ENCODE results near the gene FAM193B. TPM values are rescaled to one million over a fixed set of nuclear protein-coding genes. Genes with fewer than 3 reads are reported as not detected.

Gene FAM193B
- total RNA-seq, 1 experiment from 2014 or later, result 58.5 TPM

DNA sequence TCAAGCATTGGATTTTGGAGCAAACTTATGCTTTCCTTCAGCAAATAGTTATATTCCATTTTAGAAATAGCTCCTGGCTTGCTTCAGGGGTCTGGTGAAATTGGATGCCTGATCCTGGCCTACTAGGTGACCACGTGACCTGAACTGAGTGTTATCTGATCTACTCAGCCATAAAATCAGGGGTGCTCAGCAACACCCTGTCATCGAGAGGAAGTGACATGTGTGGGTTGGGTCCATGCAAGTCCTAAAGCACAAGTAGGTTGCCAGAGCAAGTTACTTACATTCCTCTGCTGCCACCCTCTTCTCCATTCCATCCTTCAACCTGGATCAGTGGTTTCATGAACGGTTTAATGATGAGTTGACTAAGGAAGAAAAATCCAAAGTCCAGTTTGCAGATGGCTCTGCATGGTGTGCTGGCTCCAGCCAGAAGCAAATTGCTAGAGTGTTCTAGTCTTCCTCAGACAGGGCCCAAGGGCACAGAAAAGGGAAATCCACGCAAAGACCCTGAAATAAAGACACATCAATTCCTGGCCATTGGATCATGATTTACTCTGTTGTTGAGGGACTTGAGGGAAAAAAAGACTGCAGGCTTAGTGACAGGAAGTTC lies 2.8 kb upstream of the FAM193B start:
- peaks cover 9% of the 10 kb centered on the region for H3K4me1 ChIP-seq (ENCODE audit: control insufficient read depth, insufficient read depth, low read length)
- no peak overlapping the region for H3K27ac ChIP-seq (ENCODE audit: low read length)
- CTCF ChIA-PET, result interaction anchor here (1.4 kb wide), 1 partner anchor 50 kb away, joined by 3 read pairs; no protein-coding TSS in a partner anchor
- intact Hi-C loops (cut with micrococcal nuclease; ENCODE audit: unreplicated experiment), result no loop called here
- no peak for ATAC-seq
- in situ Hi-C loops (cut with HindIII; ENCODE audit: low pct_unique_long_range_greater_than_20kb, low sequenced_read_pairs), result no loop called here
- no peaks in the 10 kb centered on the region for H3K27me3 ChIP-seq (ENCODE audit: control insufficient read depth, insufficient read depth, low read length)
- H3K4me3 ChIP-seq (ENCODE audit: low read depth in 2 of 2, low read length in 2 of 2), result no peak overlapping the region
- no peaks in the 10 kb centered on the region; the same call in 1 of the 2 replicates for H3K36me3 ChIP-seq (ENCODE audit: control insufficient read depth, insufficient read depth, low read length)
- BruUV-seq (replicated peaks), result no TSS peak
- POLR2A ChIA-PET, result no interaction called here
- TF ChIP-seq REST (IDR thresholded peaks at IDR 0.05; ENCODE audit: insufficient read depth in 1 of 2, low read depth in 2 of 2, low read length in 1 of 2) (no peak), SIN3A (IDR thresholded peaks at IDR 0.05; ENCODE audit: borderline replicate concordance, insufficient read depth, low read depth, low read length) (no peak), POLR2AphosphoS5 (IDR thresholded peaks at IDR 0.05; ENCODE audit: low read depth, low read length) (no peak), TCF7L2 (IDR thresholded peaks at IDR 0.05; ENCODE audit: low read depth, low read length) (no peak)
- TF ChIP-seq, protein P1, sequence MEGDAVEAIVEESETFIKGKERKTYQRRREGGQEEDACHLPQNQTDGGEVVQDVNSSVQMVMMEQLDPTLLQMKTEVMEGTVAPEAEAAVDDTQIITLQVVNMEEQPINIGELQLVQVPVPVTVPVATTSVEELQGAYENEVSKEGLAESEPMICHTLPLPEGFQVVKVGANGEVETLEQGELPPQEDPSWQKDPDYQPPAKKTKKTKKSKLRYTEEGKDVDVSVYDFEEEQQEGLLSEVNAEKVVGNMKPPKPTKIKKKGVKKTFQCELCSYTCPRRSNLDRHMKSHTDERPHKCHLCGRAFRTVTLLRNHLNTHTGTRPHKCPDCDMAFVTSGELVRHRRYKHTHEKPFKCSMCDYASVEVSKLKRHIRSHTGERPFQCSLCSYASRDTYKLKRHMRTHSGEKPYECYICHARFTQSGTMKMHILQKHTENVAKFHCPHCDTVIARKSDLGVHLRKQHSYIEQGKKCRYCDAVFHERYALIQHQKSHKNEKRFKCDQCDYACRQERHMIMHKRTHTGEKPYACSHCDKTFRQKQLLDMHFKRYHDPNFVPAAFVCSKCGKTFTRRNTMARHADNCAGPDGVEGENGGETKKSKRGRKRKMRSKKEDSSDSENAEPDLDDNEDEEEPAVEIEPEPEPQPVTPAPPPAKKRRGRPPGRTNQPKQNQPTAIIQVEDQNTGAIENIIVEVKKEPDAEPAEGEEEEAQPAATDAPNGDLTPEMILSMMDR (IDR thresholded peaks at IDR 0.05), result no peak
- DNase-seq (ENCODE audit: low read depth, low spot score), result no peak
- H3K9me3 ChIP-seq (ENCODE audit: control insufficient read depth, insufficient read depth, low read depth, low read length), result no peaks in the 10 kb centered on the region

DNA sequence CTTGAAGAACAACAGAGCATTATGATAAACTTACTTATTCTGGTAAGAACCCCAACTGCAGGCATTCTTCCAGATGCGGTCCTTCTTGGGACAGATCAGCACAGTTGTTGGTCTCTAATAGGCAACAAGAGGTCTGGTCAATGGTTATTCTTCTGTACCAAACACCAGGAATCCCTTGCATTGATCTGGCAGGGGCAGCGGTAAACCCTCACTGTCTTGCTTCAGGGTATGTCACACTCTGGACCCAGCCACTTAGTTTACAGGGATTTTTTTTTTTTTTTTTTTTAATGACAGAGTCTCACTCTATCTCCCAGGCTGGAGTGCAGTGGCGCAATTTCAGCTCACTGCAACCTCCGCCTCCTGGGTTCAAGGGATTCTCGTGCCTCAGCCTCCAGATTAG lies 1.3 kb upstream of the FAM193B start:
- DNase-seq (ENCODE audit: low read depth, low spot score) (no peak), ATAC-seq (no peak)
- ChIA-PET POLR2A (no interaction called here), CTCF (no interaction called here)
- Histone ChIP-seq H3K36me3 (ENCODE audit: control insufficient read depth, insufficient read depth, low read length) (no peaks in the 10 kb centered on the region; the same call in 1 of the 2 replicates), H3K27me3 (ENCODE audit: control insufficient read depth, insufficient read depth, low read length) (no peaks in the 10 kb centered on the region), H3K4me1 (ENCODE audit: control insufficient read depth, insufficient read depth, low read length) (peaks cover 13% of the 10 kb centered on the region), H3K27ac (ENCODE audit: low read length) (no peak overlapping the region; the same call in 1 of the 2 replicates), H3K4me3 (ENCODE audit: low read depth in 2 of 2, low read length in 2 of 2) (no peak overlapping the region), H3K9me3 (ENCODE audit: control insufficient read depth, insufficient read depth, low read depth, low read length) (no peaks in the 10 kb centered on the region)
- in situ Hi-C loops (cut with HindIII; ENCODE audit: low pct_unique_long_range_greater_than_20kb, low sequenced_read_pairs), result no loop called here
- BruUV-seq (replicated peaks), result no TSS peak
- TF ChIP-seq TCF7L2 (IDR thresholded peaks at IDR 0.05; ENCODE audit: low read depth, low read length) (no peak), SIN3A (IDR thresholded peaks at IDR 0.05; ENCODE audit: borderline replicate concordance, insufficient read depth, low read depth, low read length) (no peak), POLR2AphosphoS5 (IDR thresholded peaks at IDR 0.05; ENCODE audit: low read depth, low read length) (no peak), REST (IDR thresholded peaks at IDR 0.05; ENCODE audit: insufficient read depth in 1 of 2, low read depth in 2 of 2, low read length in 1 of 2) (no peak)
- TF ChIP-seq, protein P1 (IDR thresholded peaks at IDR 0.05), result no peak
- intact Hi-C loops (cut with micrococcal nuclease; ENCODE audit: unreplicated experiment), result no loop called here

Measured in Panc1 (cell line).